HCT116 (cell line): ENCODE data around the gene MT1G. TPM values are rescaled to one million over a fixed set of nuclear protein-coding genes. Genes with fewer than 3 reads are reported as not detected.

Experiments used
- ATAC-seq: fragments of 200-7000 bp; cut with Tn5 transposase; 2 replicates; pipeline ENCODE4 v1.9.1; 2020; ENCODE audit warnings: mild to moderate bottlenecking, moderate library complexity
- BruUV-seq: library from RNA; stranded (reverse); fragments of 400-500 nt; replicated peaks from 2 replicates; lab custom pipeline; 2021; lab: Mats Ljungman, UMichigan
- CTCF ChIA-PET: fragments of 300-600 bp; sonication (Branson Sonifier 250); formaldehyde crosslinking; loops from one replicate; lab custom pipeline; 2021; ENCODE audit warnings: antibody characterized with exemption; lab: Charles Lee
- POLR2A ChIA-PET: fragments of 300-600, 350-600 bp; sonication (Branson Sonifier 250); formaldehyde crosslinking; loops from one replicate; lab custom pipeline; 2021; ENCODE audit warnings: antibody characterized with exemption; lab: Charles Lee
- RAD21 ChIA-PET, 2 experiments: fragments of 300-600 bp; sonication (Branson Sonifier 250); formaldehyde crosslinking; loops; one replicate each; lab custom pipeline; 2023; ENCODE audit warnings: low total read pairs in 2 of 2; ENCODE audit not compliant: uncharacterized antibody in 2 of 2, unreplicated experiment in 2 of 2, low non-redundant PET in 1 of 2; lab: Charles Lee
- DNase-seq: peaks from one replicate; pipeline ENCODE4 v3.0.0-alpha.2; 2010; ENCODE audit warnings: low read depth, low spot score
- H2AFZ ChIP-seq: fragments of 200-600 bp; shearing (Covaris generic), sonication (generic); 2 replicates; pipeline ENCODE4 v1.6.1; 2017; ENCODE audit warnings: low read depth, mixed run types, mixed read lengths, antibody characterized with exemption, low read length; ENCODE audit not compliant: poor library complexity, severe bottlenecking
- H3K27ac ChIP-seq: 2 replicates; pipeline ENCODE4 v1.5.1; 2012; ENCODE audit warnings: low read depth, low read length
- H3K27me3 ChIP-seq: fragments of 200-600 bp; sonication (generic); 2 replicates; pipeline ENCODE4 v1.6.1; 2016; ENCODE audit warnings: mixed run types, low read length, mixed read lengths; ENCODE audit not compliant: insufficient read depth
- H3K36me3 ChIP-seq, 2 experiments: fragments of 200-500 bp in 1 of 2; fragments of 200-600 bp in 1 of 2; sonication (Bioruptor generic) in 1 of 2; sonication (generic) in 1 of 2; 2 replicates each; pipeline versions ENCODE4 v1.5.1 to v1.6.1; 2014 to 2016; ENCODE audit warnings: low read length in 2 of 2, inconsistent platforms in 1 of 2, mixed read lengths in 1 of 2, mixed run types in 1 of 2; ENCODE audit not compliant: insufficient read depth in 2 of 2, control insufficient read depth in 1 of 2
- H3K4me1 ChIP-seq, 2 experiments: fragments of 200-600 bp in 1 of 2; sonication (generic) in 1 of 2; 2 replicates each; pipeline versions ENCODE4 v1.5.1 to v1.6.1; 2012 to 2017; ENCODE audit warnings: low read length in 2 of 2, inconsistent platforms in 1 of 2, mild to moderate bottlenecking in 1 of 2, mixed read lengths in 1 of 2, mixed run types in 1 of 2, moderate library complexity in 1 of 2; ENCODE audit not compliant: insufficient read depth in 2 of 2, control insufficient read depth in 1 of 2
- H3K4me2 ChIP-seq: fragments of 200-600 bp; sonication (generic); 2 replicates; pipeline ENCODE4 v1.6.1; 2017; ENCODE audit warnings: mixed run types, low read length, mixed read lengths
- H3K4me3 ChIP-seq, 2 experiments: fragments of 200-600 bp in 1 of 2; sonication (generic) in 1 of 2; replicated peaks in 1 of 2; 2 replicates each; pipeline ENCODE4 v1.5.1; 2011 to 2016; ENCODE audit warnings: low read length in 2 of 2, control low read depth in 1 of 2, low read depth in 1 of 2, mild to moderate bottlenecking in 1 of 2, mixed read lengths in 1 of 2, mixed run types in 1 of 2
- H3K79me2 ChIP-seq: fragments of 200-600 bp; sonication (generic); 2 replicates; pipeline ENCODE4 v1.6.1; 2017; ENCODE audit warnings: mild to moderate bottlenecking, mixed run types, low read length, moderate library complexity, mixed read lengths; ENCODE audit not compliant: insufficient read depth
- H3K9ac ChIP-seq: fragments of 200-600 bp; sonication (generic); 2 replicates; pipeline ENCODE4 v1.6.1; 2016; ENCODE audit warnings: low read length, mixed read lengths
- H3K9me2 ChIP-seq: fragments of 200-600 bp; sonication (generic), shearing (Covaris generic); 2 replicates; pipeline ENCODE4 v1.6.1; 2017; ENCODE audit warnings: mixed run types, mild to moderate bottlenecking, moderate library complexity; ENCODE audit not compliant: insufficient read depth
- H3K9me3 ChIP-seq, 2 experiments: fragments of 200-500 bp in 1 of 2; fragments of 200-600 bp in 1 of 2; sonication (Bioruptor generic) in 1 of 2; sonication (generic) in 1 of 2; 2 replicates each; pipeline ENCODE4 v1.6.1; 2014 to 2017; ENCODE audit warnings: low read length in 2 of 2, mixed read lengths in 2 of 2, inconsistent platforms in 1 of 2, low read depth in 1 of 2, mild to moderate bottlenecking in 1 of 2, mixed run types in 1 of 2, moderate library complexity in 1 of 2; ENCODE audit not compliant: control insufficient read depth in 1 of 2, insufficient read depth in 1 of 2
- H4K20me1 ChIP-seq: fragments of 200-600 bp; sonication (generic), shearing (Covaris generic); 2 replicates; pipeline ENCODE4 v1.6.1; 2017; ENCODE audit warnings: mixed run types, mild to moderate bottlenecking, moderate library complexity; ENCODE audit not compliant: insufficient read depth
- ATF3 ChIP-seq: IDR thresholded peaks from 2 replicates; pipeline ENCODE4 v1.6.1; 2012
- CTCF ChIP-seq, 3 experiments: fragments of 200-600 bp in 1 of 3; sonication (generic) in 1 of 3; IDR thresholded peaks in 2 of 3; conservative IDR thresholded peaks in 1 of 3; 2 replicates each; pipeline ENCODE4 v1.5.1; 2012 to 2017; ENCODE audit warnings: low read depth in 2 of 3, low read length in 2 of 3, antibody characterized with exemption in 1 of 3, borderline replicate concordance in 1 of 3, control low read depth in 1 of 3, mild to moderate bottlenecking in 1 of 3, mixed read lengths in 1 of 3, mixed run types in 1 of 3, moderate library complexity in 1 of 3; ENCODE audit not compliant: insufficient read depth in 1 of 3
- EZH2phosphoT487 ChIP-seq: fragments of 200-600 bp; IDR thresholded peaks from 2 replicates; pipeline ENCODE4 v1.6.1; 2018; ENCODE audit warnings: antibody characterized with exemption, borderline replicate concordance
- RAD21 ChIP-seq: IDR thresholded peaks from 2 replicates; pipeline ENCODE4 v1.6.1; 2012; ENCODE audit warnings: low read depth, mild to moderate bottlenecking
- SIN3A ChIP-seq: IDR thresholded peaks from 2 replicates; pipeline ENCODE4 v1.6.1; 2012; ENCODE audit warnings: low read depth
- SP1 ChIP-seq: IDR thresholded peaks from 2 replicates; pipeline ENCODE4 v1.6.1; 2012; ENCODE audit warnings: low read depth
- SRF ChIP-seq: IDR thresholded peaks from 2 replicates; pipeline ENCODE4 v1.6.1; 2012; ENCODE audit warnings: low read depth
- TCF7L2 ChIP-seq: IDR thresholded peaks from 2 replicates; pipeline ENCODE4 v1.7.0; 2011; ENCODE audit warnings: borderline replicate concordance, inconsistent platforms; ENCODE audit not compliant: insufficient read depth, insufficient read length; ENCODE audit errors: extremely low read depth
- YY1 ChIP-seq: IDR thresholded peaks from 2 replicates; pipeline ENCODE4 v1.6.1; 2011; ENCODE audit warnings: low read length, low read depth, moderate library complexity, mild to moderate bottlenecking; ENCODE audit not compliant: insufficient replicate concordance; ENCODE audit errors: extremely low read depth
- ZNF274 ChIP-seq: fragments of 200-500 bp; sonication (Bioruptor generic); IDR thresholded peaks from 2 replicates; pipeline ENCODE4 v1.6.1; 2014; ENCODE audit warnings: mild to moderate bottlenecking, low read depth, low read length, inconsistent platforms
- intact Hi-C: fragments of 100-400 bp; cut with micrococcal nuclease; formaldehyde crosslinking; loops from 2 replicates; pipeline ENCODE4 v1.10.0; 2022
- total RNA-seq: library from RNA; stranded (reverse); gene quantifications from one replicate; pipeline ENCODE4 v1.2.1, GENCODE V29; 2021; ENCODE audit not compliant: unreplicated experiment

MT1G gene
- total RNA-seq, 1 experiment from 2014 or later = 1.2 TPM

GRCh38 chr16:56709443-56710040 lies 41.7 kb upstream of the MT1G start:
- ChIA-PET POLR2A (no interaction called here), CTCF (no interaction called here), RAD21 (no interaction called here)
- Histone ChIP-seq H3K36me3 (no peaks in the 10 kb centered on the region), H3K9ac (no peak overlapping the region), H3K27ac (no peak overlapping the region), H3K4me2 (no peak overlapping the region), H4K20me1 (no peaks in the 10 kb centered on the region), H3K79me2 (no peaks in the 10 kb centered on the region), H3K4me1 (no peaks in the 10 kb centered on the region), H3K27me3 (no peaks in the 10 kb centered on the region), H2AFZ (no peak overlapping the region), H3K4me3 (no peak overlapping the region), H3K9me3 (no peaks in the 10 kb centered on the region), H3K9me2 (no peaks in the 10 kb centered on the region)
- no peak for DNase-seq
- intact Hi-C loops = loop anchor here (10.0 kb wide), 1 partner anchor 375 kb away; no protein-coding TSS in a partner anchor
- BruUV-seq = no TSS peak
- TF ChIP-seq CTCF (IDR thresholded peaks at IDR 0.05 in 2 of 3, conservative IDR thresholded peaks at IDR 0.05 in 1 of 3; ENCODE audit: borderline replicate concordance in 1 of 3, insufficient read depth in 1 of 3, low read depth in 2 of 3, low read length in 2 of 3) = no peak
- no peak for TF ChIP-seq YY1
- no peak for TF ChIP-seq SIN3A
- no peak for TF ChIP-seq ATF3
- no peak for TF ChIP-seq ZNF274
- TF ChIP-seq SP1 = no peak
- TF ChIP-seq SRF = no peak
- no peak for TF ChIP-seq TCF7L2
- no peak for TF ChIP-seq RAD21
- no peak for TF ChIP-seq EZH2phosphoT487
- no peak for ATAC-seq
